Neural progenitor cell (in vitro differentiated cells): Measurements from ENCODE around the gene AMD1. TPM values are rescaled to one million over a fixed set of nuclear protein-coding genes. Genes with fewer than 3 reads are reported as not detected.

Experiments used
- DNase-seq: peaks from one replicate; pipeline ENCODE4 v3.0.0-alpha.2; 2016; ENCODE audit warnings: low spot score
- H2AFZ ChIP-seq: fragments of 200-600 bp; sonication (generic); replicated peaks from 2 replicates; pipeline ENCODE4 v1.6.1; 2016; ENCODE audit warnings: antibody characterized with exemption
- H3F3A ChIP-seq: fragments of 200-600 bp; sonication (generic); 2 replicates; pipeline ENCODE4 v1.6.1; 2016; ENCODE audit warnings: antibody characterized with exemption, low read depth
- H3K27ac ChIP-seq: fragments of 200-600 bp; sonication (generic); 2 replicates; pipeline ENCODE4 v1.5.1; 2016; ENCODE audit warnings: mild to moderate bottlenecking
- H3K27me3 ChIP-seq: fragments of 200-600 bp; sonication (generic); 2 replicates; pipeline ENCODE4 v1.6.1; 2016; ENCODE audit warnings: mild to moderate bottlenecking, moderate library complexity
- H3K36me3 ChIP-seq: fragments of 200-600 bp; sonication (generic); 2 replicates; pipeline ENCODE4 v1.5.1; 2016
- H3K4me1 ChIP-seq: fragments of 200-600 bp; sonication (generic); 2 replicates; pipeline ENCODE4 v1.6.1; 2016; ENCODE audit warnings: mixed run types
- H3K4me2 ChIP-seq: fragments of 200-600 bp; sonication (generic); 2 replicates; pipeline ENCODE4 v1.6.1; 2016
- H3K4me3 ChIP-seq: fragments of 200-600 bp; sonication (generic); 2 replicates; pipeline ENCODE4 v1.5.1; 2016
- H3K79me2 ChIP-seq: fragments of 200-600 bp; sonication (generic); 2 replicates; pipeline ENCODE4 v1.6.1; 2016; ENCODE audit warnings: low read depth
- H3K9ac ChIP-seq: fragments of 200-600 bp; sonication (generic); 2 replicates; pipeline ENCODE4 v1.6.1; 2016
- H3K9me3 ChIP-seq: fragments of 200-600 bp; sonication (generic); 2 replicates; pipeline ENCODE4 v1.5.1; 2016; ENCODE audit warnings: low read depth
- H4K20me1 ChIP-seq: fragments of 200-600 bp; sonication (generic); 2 replicates; pipeline ENCODE4 v1.6.1; 2016; ENCODE audit warnings: low read depth
- H3K27ac Mint-ChIP-seq: 3 replicates; pipeline ENCODE4 v1.8.0; 2021; ENCODE audit warnings: mixed read lengths
- H3K27me3 Mint-ChIP-seq: 2 replicates; pipeline ENCODE4 v1.8.0; 2022; ENCODE audit warnings: low read depth, mild to moderate bottlenecking, inconsistent platforms, moderate library complexity, mixed read lengths; ENCODE audit not compliant: insufficient read depth
- H3K36me3 Mint-ChIP-seq: 3 replicates; pipeline ENCODE4 v1.8.0; 2021; ENCODE audit warnings: mixed read lengths
- H3K4me1 Mint-ChIP-seq: 3 replicates; pipeline ENCODE4 v1.8.0; 2021; ENCODE audit warnings: mixed read lengths
- H3K4me3 Mint-ChIP-seq: 3 replicates; pipeline ENCODE4 v1.8.0; 2021; ENCODE audit warnings: mild to moderate bottlenecking, moderate library complexity, mixed read lengths
- H3K9me3 Mint-ChIP-seq: 3 replicates; pipeline ENCODE4 v1.8.0; 2020; ENCODE audit warnings: mixed read lengths
- CTCF ChIP-seq: fragments of 200-600 bp; sonication (generic); IDR thresholded peaks from 2 replicates; pipeline ENCODE4 v1.5.1; 2017; ENCODE audit warnings: antibody characterized with exemption, mild to moderate bottlenecking
- EZH2 ChIP-seq: fragments of 200-600 bp; sonication (generic); IDR thresholded peaks from 2 replicates; pipeline ENCODE4 v1.6.1; 2017; ENCODE audit warnings: antibody characterized with exemption, mild to moderate bottlenecking, moderate library complexity
- EZH2phosphoT487 ChIP-seq: fragments of 200-600 bp; sonication (generic); IDR thresholded peaks from 2 replicates; pipeline ENCODE4 v1.6.1; 2017; ENCODE audit warnings: antibody characterized with exemption
- total RNA-seq: library from RNA; depleted of rRNA; stranded (reverse); fragments of >200 nt; gene quantifications from 2 replicates; pipeline ENCODE4 v1.2.3, GENCODE V29; 2015; ENCODE audit warnings: low replicate concordance

Gene AMD1
- total RNA-seq, 1 donor from 2014 or later = 142 TPM

- Histone ChIP-seq H3K27me3 (no peaks in the 10 kb centered on the region), H3K27ac (no peak overlapping the region), H4K20me1 (peaks cover 89% of the 10 kb centered on the region), H3K36me3 (no peaks in the 10 kb centered on the region), H3K9ac (no peak overlapping the region), H3K4me3 (peak overlapping the region; percentile 83), H3K4me1 (peaks cover 30% of the 10 kb centered on the region), H3K79me2 (peaks cover 94% of the 10 kb centered on the region), H3K9me3 (no peaks in the 10 kb centered on the region), H2AFZ (no peak overlapping the region), H3K4me2 (peak overlapping the region; percentile 73), H3F3A (peaks cover 24% of the 10 kb centered on the region)
- Mint-ChIP-seq H3K9me3 (no peaks in the 10 kb centered on the region), H3K4me3 (peak overlapping the region; percentile 67), H3K27me3 (no peaks in the 10 kb centered on the region), H3K27ac (no peak overlapping the region), H3K36me3 (peaks cover 20% of the 10 kb centered on the region), H3K4me1 (peaks cover 41% of the 10 kb centered on the region)
- peak; percentile 57 for DNase-seq
- TF ChIP-seq CTCF (peak; percentile 65), EZH2 (no peak), EZH2phosphoT487 (no peak)
These were observed 4.4 kb downstream of the AMD1 start for GRCh38 chr6:110878751-110879522.

- Histone ChIP-seq H3F3A (peaks cover 16% of the 10 kb centered on the region), H3K4me1 (peaks cover 30% of the 10 kb centered on the region), H3K79me2 (peaks cover 100% of the 10 kb centered on the region), H3K4me2 (peak overlapping the region; percentile 73), H3K36me3 (no peaks in the 10 kb centered on the region), H4K20me1 (peaks cover 99% of the 10 kb centered on the region), H2AFZ (no peak overlapping the region), H3K27me3 (no peaks in the 10 kb centered on the region), H3K9ac (no peak overlapping the region), H3K27ac (no peak overlapping the region), H3K9me3 (no peaks in the 10 kb centered on the region), H3K4me3 (no peak overlapping the region)
- Mint-ChIP-seq H3K9me3 (peaks cover 9% of the 10 kb centered on the region), H3K27me3 (no peaks in the 10 kb centered on the region), H3K27ac (no peak overlapping the region), H3K36me3 (peaks cover 31% of the 10 kb centered on the region), H3K4me1 (peaks cover 42% of the 10 kb centered on the region), H3K4me3 (no peak overlapping the region)
- no peak for DNase-seq
- no peak for TF ChIP-seq CTCF
- no peak for TF ChIP-seq EZH2phosphoT487
- no peak for TF ChIP-seq EZH2
These were observed 6.1 kb downstream of the AMD1 start for GRCh38 chr6:110880651-110881050.

GRCh38 chr6:110881546-110882273 lies 7.1 kb downstream of the AMD1 start:
- DNase-seq = no peak
- Histone ChIP-seq H3F3A (peaks cover 10% of the 10 kb centered on the region), H3K4me1 (peaks cover 30% of the 10 kb centered on the region), H3K36me3 (no peaks in the 10 kb centered on the region), H3K4me2 (no peak overlapping the region), H2AFZ (no peak overlapping the region), H3K9me3 (no peaks in the 10 kb centered on the region), H3K4me3 (no peak overlapping the region), H3K79me2 (peaks cover 100% of the 10 kb centered on the region), H4K20me1 (peaks cover 100% of the 10 kb centered on the region), H3K27me3 (no peaks in the 10 kb centered on the region), H3K9ac (no peak overlapping the region), H3K27ac (peak overlapping the region; percentile 23)
- H3K4me1 Mint-ChIP-seq = peaks cover 38% of the 10 kb centered on the region
- TF ChIP-seq EZH2 (no peak), EZH2phosphoT487 (no peak), CTCF (no peak)
- no peak overlapping the region for H3K27ac Mint-ChIP-seq
- no peaks in the 10 kb centered on the region for H3K27me3 Mint-ChIP-seq
- peaks cover 34% of the 10 kb centered on the region for H3K36me3 Mint-ChIP-seq
- peaks cover 9% of the 10 kb centered on the region for H3K9me3 Mint-ChIP-seq
- H3K4me3 Mint-ChIP-seq = no peak overlapping the region
